GM18511 (cell line): ENCODE results near the gene HIPK1.
A peak's percentile ranks its signal among the peaks of the same experiment; 100 is the strongest.

ENCODE experiments used
- ATAC-seq: cut with Tn5 transposase; IDR thresholded peaks from one replicate; pipeline ENCODE4 v1.9.1; 2021; ENCODE audit warnings: mild to moderate bottlenecking, moderate library complexity; ENCODE audit not compliant: unreplicated experiment

Gene HIPK1

DNA sequence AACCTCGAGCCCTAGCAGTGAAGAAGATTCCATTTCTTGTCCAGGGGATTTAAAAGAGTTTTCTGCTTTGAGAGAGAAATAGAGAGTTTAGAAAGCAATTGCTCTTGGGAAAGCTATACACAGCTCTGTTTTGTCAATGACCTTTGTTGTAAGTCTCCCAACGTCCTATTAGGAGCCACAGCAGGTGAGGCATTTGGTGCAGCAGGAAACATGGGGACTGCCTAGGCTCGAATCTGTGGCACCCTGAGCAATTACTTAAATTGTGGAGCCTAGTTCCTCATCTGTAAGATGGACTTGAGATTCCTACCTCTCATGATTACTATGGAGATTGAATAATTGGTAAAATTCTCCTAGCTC is 15.8 kb upstream of the HIPK1 start:
- no peak for ATAC-seq

DNA sequence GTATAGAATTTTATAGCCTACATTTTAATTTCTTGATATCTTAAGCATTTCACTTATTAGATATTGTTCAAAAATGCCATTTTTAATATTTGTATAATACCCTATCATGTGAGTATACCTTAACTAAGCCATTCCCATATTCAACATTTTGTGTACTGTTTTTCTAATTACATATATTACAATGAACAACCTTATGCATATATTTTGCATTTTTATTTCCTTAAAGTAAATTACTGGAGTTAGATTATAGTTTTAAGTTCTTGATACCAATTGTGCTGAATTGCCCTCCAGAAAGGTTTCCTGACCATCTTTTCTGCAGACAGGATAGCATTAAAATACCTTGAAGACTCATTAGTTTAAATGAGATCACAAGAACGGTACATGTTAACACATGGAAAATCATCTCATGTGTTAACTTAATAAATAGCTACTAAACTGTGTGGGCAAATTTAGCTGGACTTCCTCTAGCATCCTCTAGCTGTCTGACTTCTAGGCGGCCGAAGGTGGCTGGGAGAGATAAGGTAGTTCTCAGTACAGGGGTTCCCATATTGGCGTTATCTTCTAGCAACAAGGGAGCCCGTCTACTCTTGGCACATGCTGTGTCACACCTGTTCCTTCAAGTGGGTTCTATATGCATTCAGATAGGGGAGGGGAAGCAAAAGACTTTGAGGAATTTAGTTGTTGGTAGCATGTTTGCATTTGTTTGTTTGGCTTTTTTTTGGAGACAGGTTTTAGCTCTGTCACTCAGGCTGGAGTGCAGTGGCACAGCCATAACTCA is 15.0 kb upstream of the HIPK1 start:
- no peak for ATAC-seq

DNA sequence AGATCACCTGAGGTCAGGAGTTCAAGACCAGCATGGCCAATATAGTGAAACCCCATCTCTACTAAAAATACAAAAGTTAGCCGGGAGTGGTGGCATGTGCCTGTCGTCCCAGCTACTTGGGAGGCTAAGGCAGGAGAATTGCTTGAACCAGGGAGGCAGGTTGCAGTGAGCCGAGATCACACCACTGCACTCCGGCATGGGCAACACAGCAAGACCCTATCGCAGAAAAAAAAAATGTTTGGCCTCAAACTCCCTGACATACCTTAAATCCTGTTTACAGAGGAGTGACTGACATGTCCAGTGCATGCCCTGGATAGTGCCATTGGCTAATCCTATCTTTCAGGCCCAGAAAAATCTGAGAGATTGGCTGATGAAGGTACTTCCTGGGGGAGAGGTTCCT is 12.2 kb upstream of the HIPK1 start:
- no peak for ATAC-seq

DNA sequence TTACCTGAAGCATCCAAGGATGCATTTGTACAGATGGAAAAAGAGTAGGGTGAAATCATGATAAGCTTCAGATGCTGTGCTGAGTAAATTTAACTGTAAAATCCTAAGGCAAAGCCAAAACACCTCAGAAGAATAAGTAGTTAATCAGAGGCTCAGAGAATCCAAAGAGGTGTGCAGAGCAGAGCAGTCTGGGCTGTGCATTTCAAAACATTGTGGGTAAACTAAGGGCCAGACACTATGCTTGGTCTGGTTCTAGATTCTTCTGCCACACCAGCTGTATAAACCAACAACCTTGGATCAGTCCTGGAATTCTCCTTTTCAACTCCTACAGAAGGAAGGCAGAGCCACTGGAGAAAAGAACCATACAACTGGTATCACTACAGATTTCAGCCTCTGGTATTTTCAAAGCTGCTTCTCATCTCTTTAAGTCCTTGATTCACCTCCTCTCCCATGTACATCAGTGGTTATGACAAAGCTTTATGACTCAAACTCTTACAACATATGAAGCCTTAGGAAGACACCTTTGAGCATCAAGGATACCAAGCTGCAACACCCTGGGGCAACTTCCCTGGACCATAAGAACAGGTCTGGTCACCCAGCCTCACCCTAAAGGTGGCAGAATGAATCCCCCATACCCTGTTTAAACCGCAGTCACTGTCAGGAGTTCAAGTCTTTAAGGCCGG is 11.6 kb upstream of the HIPK1 start:
- no peak for ATAC-seq

DNA sequence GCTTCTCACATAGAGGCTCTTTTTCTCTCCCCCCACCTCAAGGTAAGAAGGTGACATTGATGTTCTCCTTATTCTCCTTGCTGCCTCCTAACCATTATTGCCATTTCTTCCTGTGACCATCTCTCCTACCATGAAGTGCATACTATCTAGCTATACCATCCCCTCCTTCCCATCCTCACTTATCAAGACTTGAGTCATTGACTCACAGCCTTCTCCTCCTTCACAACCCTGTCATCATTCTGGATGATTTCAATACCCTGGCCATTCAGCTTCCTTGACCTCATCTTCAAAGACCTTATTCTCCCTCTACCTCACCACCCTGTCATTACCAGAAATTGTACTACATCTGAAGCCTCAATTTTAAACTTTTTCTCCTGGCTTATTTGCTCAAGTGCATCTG is 10.9 kb upstream of the HIPK1 start:
- ATAC-seq, result no peak

DNA sequence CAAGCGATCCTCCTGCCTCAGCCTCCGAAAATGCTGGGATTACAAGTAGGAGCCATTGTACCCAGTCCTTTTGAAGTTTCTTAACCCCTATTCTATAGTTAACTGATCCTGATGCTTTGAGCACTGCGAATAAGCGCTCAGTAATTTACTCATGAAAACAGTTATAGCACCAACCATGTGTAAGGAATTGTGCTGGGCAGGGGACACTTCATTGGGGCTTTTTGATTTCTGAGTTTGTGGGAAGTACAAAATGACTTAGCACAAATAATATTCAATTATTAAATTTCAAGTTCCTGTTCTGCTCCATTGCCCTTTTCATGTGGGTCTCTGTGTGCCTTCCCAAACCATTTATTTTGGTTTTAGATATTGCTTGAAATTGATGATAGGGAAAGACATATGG is 6.2 kb upstream of the HIPK1 start:
- ATAC-seq, result no peak

DNA sequence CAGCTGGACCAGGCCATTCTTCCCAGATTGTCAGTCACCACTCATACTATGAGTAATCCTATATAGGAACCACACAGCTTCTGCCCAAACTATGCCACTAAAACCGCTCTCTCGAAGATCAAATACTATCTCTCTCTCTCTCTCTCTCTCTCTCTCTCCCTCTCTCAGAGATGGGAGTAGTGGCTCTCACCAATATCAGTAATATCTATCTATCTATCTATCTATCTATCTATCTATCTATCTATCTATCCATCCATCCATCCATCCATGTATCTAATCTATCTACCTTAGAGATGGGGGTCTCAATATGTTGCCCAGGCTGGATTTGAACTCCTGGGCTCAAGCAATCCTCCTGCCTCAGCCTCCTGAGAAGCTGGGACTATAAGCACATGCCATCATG is 4.7 kb upstream of the HIPK1 start:
- ATAC-seq, result no peak

DNA sequence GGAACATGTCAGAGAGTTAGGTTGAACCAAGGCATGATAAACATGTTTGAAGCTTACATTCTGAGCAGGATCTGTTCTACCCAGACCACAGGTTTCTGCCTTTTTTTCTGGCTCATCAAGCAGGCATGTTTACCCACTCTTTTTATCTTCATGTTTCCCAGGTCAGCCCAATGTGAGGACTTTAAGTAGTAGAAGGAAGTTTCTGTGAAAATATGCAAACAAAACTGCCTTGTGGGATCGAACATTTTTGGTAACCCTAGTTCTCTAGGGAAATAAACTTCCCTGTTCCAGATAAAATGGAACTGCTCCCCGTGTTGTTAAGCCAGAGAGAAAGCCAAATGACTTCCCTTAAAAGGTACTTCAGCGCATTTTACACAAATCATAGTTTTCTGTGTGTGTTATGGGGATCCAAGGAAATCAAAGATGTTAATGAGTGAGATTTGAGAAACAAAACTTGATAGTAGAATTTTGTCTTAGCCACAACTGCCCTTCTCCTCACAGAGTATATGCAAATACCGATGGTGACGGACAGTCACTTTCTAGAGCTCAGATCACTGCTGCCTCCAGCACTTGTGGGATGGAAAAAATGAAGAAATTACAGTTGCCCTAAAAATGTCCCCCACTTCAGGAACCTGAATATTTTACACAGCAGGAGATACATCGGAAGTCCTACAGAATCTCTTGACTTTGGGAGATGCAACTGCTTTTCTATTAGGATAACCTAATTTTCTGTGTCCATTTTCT is 765 bp upstream of the HIPK1 start:
- ATAC-seq, result peak; percentile 35

DNA sequence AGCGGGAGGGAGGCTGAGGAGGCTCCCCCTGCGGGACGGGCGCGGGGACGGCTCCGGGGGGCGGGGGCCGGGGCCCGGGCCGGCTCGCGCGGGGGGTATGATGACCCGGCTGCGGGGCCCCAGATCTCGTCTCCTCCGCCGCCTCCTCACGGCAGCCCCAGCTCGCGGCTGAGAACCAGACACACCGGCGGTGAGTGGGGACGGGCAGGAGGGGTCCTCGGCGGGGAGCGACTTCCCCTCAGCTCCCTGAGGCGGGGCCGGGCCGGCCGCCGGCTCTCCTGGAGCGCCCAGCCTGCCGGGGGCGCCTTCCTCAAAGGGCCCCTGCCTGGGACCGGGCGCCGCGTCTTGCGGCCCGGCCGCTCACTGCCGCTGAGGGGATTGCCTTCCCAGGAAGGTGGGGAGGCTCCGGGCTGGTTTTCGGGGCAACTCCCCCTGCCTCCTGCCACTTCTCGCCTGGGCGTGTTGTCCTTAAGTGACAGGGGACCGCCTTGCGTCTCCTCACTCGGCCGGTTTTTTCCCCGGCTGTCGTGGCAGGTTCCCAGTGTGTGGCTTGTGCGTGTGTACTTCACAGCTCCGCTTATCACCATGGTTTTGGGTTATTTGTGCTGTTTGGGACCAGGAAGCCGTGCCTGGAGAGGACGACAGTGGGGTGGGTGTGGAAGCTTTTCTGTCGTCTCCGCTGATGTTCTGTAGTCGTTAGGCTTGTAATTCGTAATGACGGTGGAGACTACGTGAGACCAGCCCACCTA is 800 bp downstream of the HIPK1 start:
- ATAC-seq, result peak; percentile 39

DNA sequence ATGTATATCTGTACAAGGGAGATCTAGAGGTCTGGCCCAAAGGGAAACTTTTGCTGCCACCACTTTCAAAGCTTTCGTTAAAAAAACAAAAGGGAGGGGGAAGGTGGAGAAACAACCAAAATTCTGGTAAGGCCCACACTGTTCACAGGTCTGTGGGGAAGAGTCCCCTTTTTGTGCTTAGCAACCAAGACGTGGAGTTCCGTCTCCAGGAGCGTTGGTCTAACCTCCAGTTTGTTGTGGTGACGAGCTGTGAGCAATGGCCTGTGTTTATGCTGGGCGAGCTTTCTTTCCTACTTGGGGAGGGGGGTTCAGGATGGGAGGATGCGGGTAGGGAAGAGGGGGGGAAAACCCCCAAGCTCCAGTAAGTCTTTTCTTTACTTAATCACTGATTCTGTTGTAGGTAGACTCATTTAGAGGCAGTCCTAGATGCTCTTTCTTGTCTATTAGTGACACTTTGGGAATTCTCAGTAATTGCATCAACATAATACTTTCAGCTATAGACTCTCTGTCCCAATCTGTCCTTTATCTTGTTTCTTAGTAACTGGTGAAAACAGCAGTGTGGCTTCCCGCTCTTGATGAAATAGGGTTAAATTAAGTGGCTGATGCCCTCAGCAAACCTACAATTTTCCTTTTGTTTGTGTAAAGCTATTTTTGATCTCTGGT is 1.5 kb downstream of the HIPK1 start:
- peak; percentile 33 for ATAC-seq

DNA sequence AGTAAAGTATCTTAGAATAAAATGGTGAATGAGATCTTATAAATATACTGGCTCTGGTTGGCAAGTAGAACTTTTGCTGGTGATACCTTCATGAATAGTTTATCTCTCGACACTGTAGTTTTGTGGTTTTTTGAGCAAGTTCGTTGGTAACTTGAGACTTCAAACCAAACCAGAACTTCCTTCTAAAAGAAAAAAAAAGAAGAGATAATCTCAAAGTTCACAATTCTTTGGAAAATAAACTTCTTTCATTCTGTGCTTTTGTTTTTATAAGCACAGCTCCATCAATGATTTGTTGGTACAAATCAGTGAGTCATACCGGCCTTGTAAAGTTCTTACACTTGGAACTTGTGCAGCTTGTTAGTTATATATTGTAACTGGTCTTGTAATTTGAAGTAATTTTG is 2.3 kb downstream of the HIPK1 start:
- no peak for ATAC-seq

DNA sequence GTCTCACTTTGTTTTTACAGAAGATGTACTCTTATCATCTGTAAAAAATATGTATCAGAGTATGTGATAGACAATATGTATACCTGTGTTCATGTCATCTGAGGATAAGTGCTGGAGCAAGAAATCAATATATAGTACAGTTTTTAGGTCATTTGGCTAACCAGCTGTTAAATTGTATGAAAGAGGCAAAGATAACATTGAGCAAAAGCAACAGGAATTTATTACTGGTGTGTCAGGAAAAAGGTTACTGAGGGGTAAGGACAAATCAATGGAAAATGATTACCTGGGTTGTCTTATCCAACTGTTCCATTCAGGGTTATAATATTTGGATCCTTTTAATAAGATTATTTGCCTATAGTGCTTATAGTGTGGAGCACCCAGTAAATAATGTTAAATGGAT is 4.9 kb downstream of the HIPK1 start:
- ATAC-seq, result no peak

DNA sequence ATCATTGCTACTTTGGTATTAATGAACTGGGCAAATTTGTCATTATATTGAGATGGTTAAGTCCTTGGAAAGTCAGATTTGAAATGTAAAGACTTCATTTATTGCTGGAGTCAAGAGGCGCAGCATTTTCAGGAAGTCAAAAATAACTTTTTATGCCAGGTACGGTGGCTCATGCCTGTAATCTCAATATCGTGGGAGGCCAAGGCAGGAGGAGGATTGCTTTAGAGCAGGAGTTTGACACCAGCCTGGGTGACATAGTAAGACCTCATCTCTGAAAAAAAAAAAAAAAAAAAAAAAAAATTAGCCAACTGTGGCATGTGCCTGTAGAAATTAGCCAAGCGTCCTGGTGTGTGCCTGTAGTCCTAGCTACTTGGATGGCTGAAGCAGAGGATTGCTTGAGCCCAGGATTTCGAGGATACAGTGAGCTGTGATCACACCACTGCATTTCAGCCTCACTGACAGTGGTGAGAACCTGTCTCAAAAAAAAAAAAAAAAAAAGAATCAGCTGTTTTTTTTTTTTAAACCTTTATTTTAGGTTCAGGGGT is 5.5 kb downstream of the HIPK1 start:
- no peak for ATAC-seq

DNA sequence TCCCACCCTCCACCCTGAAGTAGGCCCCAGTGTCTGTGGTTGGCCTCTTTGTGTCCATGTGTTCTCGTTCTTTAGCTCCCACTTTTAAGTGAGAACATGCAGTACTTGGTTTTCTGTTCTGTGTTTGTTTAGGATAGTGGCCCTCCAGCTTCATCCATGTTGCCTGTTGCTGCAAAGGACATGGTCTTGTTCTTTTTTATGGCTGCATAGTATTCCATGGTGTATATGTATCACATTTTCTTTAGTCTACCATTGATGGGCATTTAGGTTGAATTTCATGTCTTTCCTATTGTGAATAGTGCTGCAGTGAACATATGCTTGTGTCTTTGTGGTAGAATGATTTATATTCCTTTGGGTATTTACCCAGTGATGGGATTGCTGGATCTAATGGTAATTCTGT is 6.1 kb downstream of the HIPK1 start:
- ATAC-seq, result no peak

DNA sequence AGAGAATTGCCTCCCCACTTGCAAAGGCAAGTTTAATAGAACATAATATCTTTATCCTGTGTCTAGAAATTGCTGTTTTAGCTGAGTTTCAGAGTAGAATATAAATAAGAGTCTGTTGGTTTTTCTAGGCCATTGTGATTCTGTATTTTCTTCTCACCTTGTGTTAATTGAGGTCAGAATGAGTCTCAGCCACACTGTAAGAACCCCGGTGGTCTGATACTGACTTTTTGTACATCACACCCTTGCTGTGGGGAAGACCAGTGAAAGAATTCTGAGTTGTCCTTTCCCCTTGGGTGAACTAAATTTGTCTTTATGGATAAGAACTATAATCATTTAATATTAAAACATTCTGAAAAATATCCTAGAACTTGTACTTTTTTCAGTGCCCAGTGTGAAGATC is 6.8 kb downstream of the HIPK1 start:
- ATAC-seq, result no peak

DNA sequence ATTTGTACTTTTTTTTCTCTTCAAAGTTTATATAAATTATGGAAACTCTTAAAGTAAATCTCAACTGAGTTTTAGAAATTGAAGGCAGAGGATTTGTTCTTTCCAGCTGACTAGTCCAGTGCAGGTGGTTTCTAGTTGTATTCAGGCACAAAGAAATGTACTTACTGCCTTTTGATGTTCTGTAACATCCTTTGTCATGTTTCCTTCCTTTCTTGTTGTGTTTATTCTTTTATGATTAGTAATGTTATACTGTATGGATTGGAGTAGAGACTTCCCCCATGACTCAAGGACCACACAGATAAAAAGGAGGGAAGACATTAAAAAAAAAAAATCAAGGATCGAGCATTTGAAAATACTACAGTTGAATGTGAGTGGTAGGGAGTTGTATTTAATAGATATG is 8.0 kb downstream of the HIPK1 start:
- no peak for ATAC-seq

DNA sequence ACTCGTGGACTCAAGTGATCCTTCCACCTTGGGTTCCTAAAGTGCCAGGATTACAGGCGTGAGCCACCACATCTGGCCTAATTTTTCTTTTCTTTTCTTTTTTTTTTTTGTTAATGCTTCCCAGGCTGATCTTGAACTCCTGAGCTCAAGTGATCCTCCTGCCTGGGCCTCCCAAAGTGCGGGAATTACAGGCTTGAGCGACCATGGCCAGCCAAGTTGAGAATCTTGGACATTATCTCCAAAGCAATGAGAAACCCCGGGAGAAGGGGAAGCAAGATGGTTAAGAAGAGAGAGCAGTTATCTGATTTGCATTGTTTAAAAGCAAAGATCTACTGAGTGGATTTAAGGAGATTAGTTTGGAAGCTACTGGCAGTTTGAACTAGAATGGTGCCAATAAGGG is 9.1 kb downstream of the HIPK1 start:
- no peak for ATAC-seq

DNA sequence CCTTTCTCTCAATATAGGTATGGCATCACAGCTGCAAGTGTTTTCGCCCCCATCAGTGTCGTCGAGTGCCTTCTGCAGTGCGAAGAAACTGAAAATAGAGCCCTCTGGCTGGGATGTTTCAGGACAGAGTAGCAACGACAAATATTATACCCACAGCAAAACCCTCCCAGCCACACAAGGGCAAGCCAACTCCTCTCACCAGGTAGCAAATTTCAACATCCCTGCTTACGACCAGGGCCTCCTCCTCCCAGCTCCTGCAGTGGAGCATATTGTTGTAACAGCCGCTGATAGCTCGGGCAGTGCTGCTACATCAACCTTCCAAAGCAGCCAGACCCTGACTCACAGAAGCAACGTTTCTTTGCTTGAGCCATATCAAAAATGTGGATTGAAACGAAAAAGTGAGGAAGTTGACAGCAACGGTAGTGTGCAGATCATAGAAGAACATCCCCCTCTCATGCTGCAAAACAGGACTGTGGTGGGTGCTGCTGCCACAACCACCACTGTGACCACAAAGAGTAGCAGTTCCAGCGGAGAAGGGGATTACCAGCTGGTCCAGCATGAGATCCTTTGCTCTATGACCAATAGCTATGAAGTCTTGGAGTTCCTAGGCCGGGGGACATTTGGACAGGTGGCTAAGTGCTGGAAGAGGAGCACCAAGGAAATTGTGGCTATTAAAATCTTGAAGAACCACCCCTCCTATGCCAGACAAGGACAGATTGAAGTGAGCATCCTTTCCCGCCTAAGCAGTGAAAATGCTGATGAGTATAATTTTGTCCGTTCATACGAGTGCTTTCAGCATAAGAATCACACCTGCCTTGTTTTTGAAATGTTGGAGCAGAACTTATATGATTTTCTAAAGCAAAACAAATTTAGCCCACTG is 11.5 kb downstream of the HIPK1 start:
- ATAC-seq, result peak; percentile 74

DNA sequence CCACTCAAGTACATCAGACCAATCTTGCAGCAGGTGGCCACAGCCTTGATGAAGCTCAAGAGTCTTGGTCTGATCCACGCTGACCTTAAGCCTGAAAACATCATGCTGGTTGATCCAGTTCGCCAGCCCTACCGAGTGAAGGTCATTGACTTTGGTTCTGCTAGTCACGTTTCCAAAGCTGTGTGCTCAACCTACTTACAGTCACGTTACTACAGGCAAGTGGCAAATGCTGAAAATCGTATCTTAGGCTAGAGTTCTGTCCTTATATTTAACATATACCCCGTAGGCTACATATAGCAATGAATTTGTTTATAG is 12.1 kb downstream of the HIPK1 start:
- no peak for ATAC-seq

DNA sequence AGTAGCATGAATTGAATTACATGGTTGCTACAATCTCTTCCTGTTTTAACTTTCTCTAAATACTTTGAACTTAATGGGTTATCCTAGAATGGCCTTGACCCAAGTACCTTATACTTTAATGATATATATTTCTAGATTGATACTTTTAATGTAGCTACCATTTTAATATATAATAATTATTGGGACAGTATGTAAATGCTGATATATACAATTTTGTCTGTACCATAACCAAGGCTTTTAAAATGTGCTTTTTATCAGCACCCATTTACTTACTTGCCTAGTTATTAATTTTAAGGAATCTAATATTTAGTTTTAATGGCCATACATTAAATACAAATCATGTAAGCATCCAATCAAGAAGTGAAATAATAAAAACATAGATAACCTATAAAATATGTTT is 13.4 kb downstream of the HIPK1 start:
- ATAC-seq, result no peak
